PC-3 (cell line): Measurements from ENCODE around the gene SKIC2. TPM values are rescaled to one million over a fixed set of nuclear protein-coding genes. Genes with fewer than 3 reads are reported as not detected.
"Not testable (repeated sequence)": the region's sequence is repeated elsewhere in the genome, so short reads cannot be mapped to it uniquely, and the experiment has no call there.

ENCODE experiments used
- ATAC-seq: fragments of 200-7000 bp; cut with Tn5 transposase; 2 replicates; pipeline ENCODE4 v1.9.1; 2020; ENCODE audit warnings: mild to moderate bottlenecking, moderate library complexity
- BruUV-seq: library from RNA; stranded (reverse); fragments of 400-500 nt; replicated peaks from 2 replicates; lab custom pipeline; 2021; lab: Mats Ljungman, UMichigan
- CTCF ChIA-PET: fragments of 300-600 bp; sonication (Branson Sonifier 250); formaldehyde crosslinking; loops from one replicate; lab custom pipeline; 2022; ENCODE audit warnings: antibody characterized with exemption; lab: Charles Lee
- POLR2A ChIA-PET: fragments of 300-600 bp; sonication (Branson Sonifier 250); formaldehyde crosslinking; loops from one replicate; lab custom pipeline; 2022; ENCODE audit warnings: antibody characterized with exemption; ENCODE audit not compliant: unreplicated experiment; lab: Charles Lee
- DNase-seq: peaks from one replicate; pipeline ENCODE4 v3.0.0-alpha.2; 2015
- H2AFZ ChIP-seq: fragments of 300-600 bp; sonication (generic); 2 replicates; pipeline ENCODE4 v1.6.0; 2016; ENCODE audit warnings: antibody characterized with exemption, low read length
- H3F3A ChIP-seq: fragments of 300-600 bp; sonication (generic); one replicate; pipeline ENCODE4 v1.6.0; 2017; ENCODE audit warnings: antibody characterized with exemption, low read length, control low read depth, mild to moderate bottlenecking; ENCODE audit not compliant: unreplicated experiment
- H3K27ac ChIP-seq: fragments of 300-600 bp; sonication (generic); 2 replicates; pipeline ENCODE4 v1.5.1; 2016; ENCODE audit warnings: mild to moderate bottlenecking, low read length
- H3K27me3 ChIP-seq: fragments of 300-600 bp; sonication (generic); 2 replicates; pipeline ENCODE4 v1.6.1; 2016; ENCODE audit warnings: low read length, mixed read lengths
- H3K36me3 ChIP-seq: fragments of 300-600 bp; sonication (generic); 2 replicates; pipeline ENCODE4 v1.6.1; 2016; ENCODE audit warnings: low read depth, mixed run types, low read length, mixed read lengths
- H3K4me1 ChIP-seq: fragments of 300-600 bp; sonication (generic); 2 replicates; pipeline ENCODE4 v1.5.1; 2016; ENCODE audit warnings: low read length; ENCODE audit not compliant: insufficient read depth
- H3K4me2 ChIP-seq: fragments of 300-600 bp; sonication (generic); 2 replicates; pipeline ENCODE4 v1.6.0; 2016; ENCODE audit warnings: low read length
- H3K4me3 ChIP-seq: fragments of 300-600 bp; sonication (generic); 2 replicates; pipeline ENCODE4 v1.5.1; 2016; ENCODE audit warnings: mild to moderate bottlenecking, low read length, mixed read lengths
- H3K79me2 ChIP-seq: fragments of 300-600 bp; sonication (generic); 2 replicates; pipeline ENCODE4 v1.6.1; 2017; ENCODE audit warnings: low read length, mixed read lengths
- H3K9ac ChIP-seq: fragments of 300-600 bp; sonication (generic); 2 replicates; pipeline ENCODE4 v1.6.0; 2016; ENCODE audit warnings: mild to moderate bottlenecking, low read length
- H3K9me2 ChIP-seq: fragments of 300-600 bp; sonication (generic); replicated peaks from 2 replicates; pipeline ENCODE4 v1.6.1; 2016; ENCODE audit warnings: mixed run types, low read length, mixed read lengths
- H3K9me3 ChIP-seq: fragments of 300-600 bp; sonication (generic); 2 replicates; pipeline ENCODE4 v1.6.1; 2016; ENCODE audit warnings: low read length, mixed read lengths
- H4K20me1 ChIP-seq: fragments of 300-600 bp; sonication (generic); 2 replicates; pipeline ENCODE4 v1.6.1; 2016; ENCODE audit warnings: low read length, mixed read lengths
- intact Hi-C: fragments of 100-400 bp; cut with micrococcal nuclease; formaldehyde crosslinking; loops from 2 replicates; pipeline ENCODE4 v1.9.0; 2023
- total RNA-seq: library from RNA; depleted of rRNA; stranded (reverse); fragments of >200 nt; gene quantifications from 2 replicates; pipeline ENCODE4 v1.2.3, GENCODE V29; 2014

The SKIC2 gene
- total RNA-seq, 1 experiment from 2014 or later = 81.9 TPM

- H3K4me3 ChIP-seq, DNase-seq, H3K4me1 ChIP-seq, H3K27ac ChIP-seq, H3K36me3 ChIP-seq, ATAC-seq, H4K20me1 ChIP-seq, H3K9me2 ChIP-seq, H2AFZ ChIP-seq, BruUV-seq, H3K27me3 ChIP-seq, POLR2A ChIA-PET, intact Hi-C loops, H3K79me2 ChIP-seq, H3K4me2 ChIP-seq, CTCF ChIA-PET, H3F3A ChIP-seq, H3K9me3 ChIP-seq, H3K9ac ChIP-seq: not testable (repeated sequence)
These were observed 49.6 kb downstream of the SKIC2 start for GRCh38 chr6:32008616-32009015.

GRCh38 chr6:32009537-32009936 lies 50.6 kb downstream of the SKIC2 start:
- POLR2A ChIA-PET, ATAC-seq, H4K20me1 ChIP-seq, CTCF ChIA-PET, BruUV-seq, H3K27ac ChIP-seq, DNase-seq, H3K9me2 ChIP-seq, H3K4me3 ChIP-seq, H3F3A ChIP-seq, H3K4me2 ChIP-seq, H3K27me3 ChIP-seq, H3K79me2 ChIP-seq, H3K36me3 ChIP-seq, H2AFZ ChIP-seq, H3K4me1 ChIP-seq, H3K9me3 ChIP-seq, H3K9ac ChIP-seq, intact Hi-C loops: not testable (repeated sequence)

DNA sequence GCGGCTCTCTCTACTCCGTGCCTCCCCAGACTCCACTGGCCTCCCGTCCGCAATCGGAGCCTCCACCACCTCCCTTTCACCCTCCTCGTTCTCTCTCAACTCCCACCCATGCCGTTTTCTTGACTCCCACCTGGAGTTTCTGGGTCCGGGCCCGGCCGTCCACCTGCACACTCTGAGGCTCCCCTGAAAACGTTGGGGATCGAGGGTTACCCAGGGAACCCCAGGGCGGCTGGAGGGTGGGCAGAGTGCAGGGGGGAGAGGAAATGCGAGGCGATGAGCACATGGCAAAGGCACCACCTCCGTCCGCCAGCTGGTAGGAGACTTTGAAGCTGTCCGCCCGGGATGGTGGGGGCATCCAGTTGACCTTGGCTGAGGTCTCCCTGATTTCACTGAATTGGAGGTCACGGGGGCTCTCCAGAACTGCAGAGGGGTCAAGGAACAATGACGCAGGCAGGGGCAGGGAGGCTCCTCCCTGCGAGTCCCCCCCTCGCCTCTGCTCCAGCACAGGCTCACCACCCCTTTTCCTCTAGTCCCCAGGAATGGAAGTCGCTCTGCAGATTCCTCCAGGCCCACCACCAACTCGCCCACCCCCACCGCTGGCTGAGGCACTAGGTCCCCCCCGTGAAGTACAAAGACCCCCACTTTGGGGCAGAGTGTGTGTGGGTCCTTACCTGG lies 52.0 kb downstream of the SKIC2 start:
- H4K20me1 ChIP-seq, CTCF ChIA-PET, H3K27ac ChIP-seq, H3K4me3 ChIP-seq, H3K9me3 ChIP-seq, ATAC-seq, H3K27me3 ChIP-seq, H3K79me2 ChIP-seq, BruUV-seq, H3K4me1 ChIP-seq, H3K9me2 ChIP-seq, POLR2A ChIA-PET, DNase-seq, H2AFZ ChIP-seq, H3F3A ChIP-seq, H3K4me2 ChIP-seq, H3K36me3 ChIP-seq, H3K9ac ChIP-seq, intact Hi-C loops: not testable (repeated sequence)

GRCh38 chr6:32012941-32013617 lies 54.1 kb downstream of the SKIC2 start:
- H3K79me2 ChIP-seq, H2AFZ ChIP-seq, H3K27ac ChIP-seq, H3K4me1 ChIP-seq, POLR2A ChIA-PET, H4K20me1 ChIP-seq, ATAC-seq, H3F3A ChIP-seq, H3K27me3 ChIP-seq, BruUV-seq, H3K9me2 ChIP-seq, H3K9me3 ChIP-seq, H3K9ac ChIP-seq, DNase-seq, H3K4me3 ChIP-seq, H3K36me3 ChIP-seq, CTCF ChIA-PET, intact Hi-C loops, H3K4me2 ChIP-seq: not testable (repeated sequence)

GRCh38 chr6:32013738-32014137 lies 54.8 kb downstream of the SKIC2 start:
- CTCF ChIA-PET, POLR2A ChIA-PET: not testable (repeated sequence)

DNA sequence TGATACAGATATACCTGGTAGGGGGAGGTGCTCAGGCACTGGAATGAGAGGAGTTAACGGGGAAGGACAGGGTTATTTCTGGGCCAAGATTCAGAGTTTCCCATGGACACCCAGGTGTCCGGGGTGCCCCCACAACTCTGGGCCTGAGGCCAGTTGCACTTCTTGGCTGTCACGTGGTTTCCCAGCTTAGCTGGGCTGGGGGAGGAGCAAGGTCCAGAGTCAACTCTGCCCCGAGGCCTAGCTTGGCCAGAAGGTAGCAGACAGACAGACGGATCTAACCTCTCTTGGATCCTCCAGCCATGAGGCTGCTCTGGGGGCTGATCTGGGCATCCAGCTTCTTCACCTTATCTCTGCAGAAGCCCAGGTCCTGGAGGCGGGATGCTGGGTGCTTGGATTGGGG lies 55.6 kb downstream of the SKIC2 start, which contains the start of gene C4B:
TSS of gene C4B (plus strand) at position 249 of the 400 bp plus-strand sequence. CDS start at position 300, 51 bp downstream.
- intact Hi-C loops, H3K9me2 ChIP-seq, CTCF ChIA-PET, H3K4me1 ChIP-seq, H2AFZ ChIP-seq, H3F3A ChIP-seq, ATAC-seq, H3K27ac ChIP-seq, H3K79me2 ChIP-seq, H3K4me3 ChIP-seq, H3K9me3 ChIP-seq, H4K20me1 ChIP-seq, H3K9ac ChIP-seq, BruUV-seq, H3K27me3 ChIP-seq, POLR2A ChIA-PET, H3K4me2 ChIP-seq, H3K36me3 ChIP-seq, DNase-seq: not testable (repeated sequence)

More at GRCh38 chr6:32013738-32014137, 54.8 kb downstream of the SKIC2 start:
- H3K36me3 ChIP-seq, ATAC-seq, H3K4me2 ChIP-seq, H3K79me2 ChIP-seq, BruUV-seq, H3K27me3 ChIP-seq, H3F3A ChIP-seq, H3K9me2 ChIP-seq, intact Hi-C loops, H2AFZ ChIP-seq, H4K20me1 ChIP-seq, H3K4me3 ChIP-seq, H3K27ac ChIP-seq, H3K9me3 ChIP-seq, DNase-seq, H3K9ac ChIP-seq, H3K4me1 ChIP-seq: not testable (repeated sequence)
